Measurements from ENCODE around the gene GPRC6A.

The GPRC6A gene

DNA sequence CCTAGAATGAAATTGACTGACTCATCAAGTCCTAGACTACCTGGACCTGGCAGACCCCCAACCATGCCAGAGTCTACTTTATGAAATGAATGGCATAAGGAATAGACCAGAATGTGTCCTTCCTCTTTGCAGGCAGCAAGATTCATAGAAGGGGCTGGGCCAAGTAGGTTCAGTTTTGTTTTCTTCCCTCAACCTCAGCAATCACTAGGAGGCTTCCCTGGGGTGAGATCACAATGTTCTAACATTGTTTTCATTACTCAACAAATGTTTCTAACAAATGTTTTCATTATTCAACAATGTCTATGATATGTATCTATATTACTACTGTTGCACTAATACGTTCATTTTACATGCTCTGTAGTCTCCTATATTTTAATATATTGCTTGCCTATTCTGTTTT, 55.0 kb downstream of the GPRC6A start:
- no peak for DNase-seq

DNA sequence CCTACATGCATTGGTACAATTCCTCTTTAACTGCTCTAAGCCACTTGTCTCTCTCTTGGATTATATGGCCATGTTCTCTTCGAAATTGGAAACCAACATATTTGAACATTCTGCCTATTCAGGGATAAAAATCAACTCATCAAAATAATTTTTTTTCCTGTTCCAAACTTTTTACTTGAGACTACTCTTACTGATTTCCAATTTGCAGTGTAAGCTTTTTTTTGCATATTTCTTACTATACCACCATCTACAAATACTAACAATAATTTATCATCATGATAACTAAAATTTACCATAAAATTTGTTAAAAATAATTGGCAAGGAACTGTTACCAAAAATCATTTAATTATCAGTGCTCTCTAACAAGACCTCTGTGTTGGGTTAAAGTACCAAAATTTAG, 56.4 kb downstream of the GPRC6A start:
- DNase-seq = no peak

DNA sequence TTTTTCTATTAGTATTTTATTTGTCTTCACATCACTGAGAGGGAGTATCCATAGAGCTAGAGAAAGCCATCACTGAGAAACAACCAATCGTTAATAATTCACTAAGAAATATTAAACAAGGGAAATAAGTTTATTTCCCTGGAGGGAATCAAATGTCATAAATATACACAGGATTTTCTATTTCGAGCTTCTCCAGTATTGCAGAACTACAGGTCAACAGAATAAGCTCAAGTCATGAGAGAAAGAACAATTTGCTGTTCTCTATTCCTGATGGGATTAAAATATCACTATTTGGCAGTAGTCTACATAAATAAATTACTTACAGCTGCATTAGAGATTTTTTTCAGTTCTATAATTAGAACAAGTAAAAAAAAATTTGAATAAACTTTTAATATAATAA, 61.2 kb downstream of the GPRC6A start:
- no peak for DNase-seq

DNA sequence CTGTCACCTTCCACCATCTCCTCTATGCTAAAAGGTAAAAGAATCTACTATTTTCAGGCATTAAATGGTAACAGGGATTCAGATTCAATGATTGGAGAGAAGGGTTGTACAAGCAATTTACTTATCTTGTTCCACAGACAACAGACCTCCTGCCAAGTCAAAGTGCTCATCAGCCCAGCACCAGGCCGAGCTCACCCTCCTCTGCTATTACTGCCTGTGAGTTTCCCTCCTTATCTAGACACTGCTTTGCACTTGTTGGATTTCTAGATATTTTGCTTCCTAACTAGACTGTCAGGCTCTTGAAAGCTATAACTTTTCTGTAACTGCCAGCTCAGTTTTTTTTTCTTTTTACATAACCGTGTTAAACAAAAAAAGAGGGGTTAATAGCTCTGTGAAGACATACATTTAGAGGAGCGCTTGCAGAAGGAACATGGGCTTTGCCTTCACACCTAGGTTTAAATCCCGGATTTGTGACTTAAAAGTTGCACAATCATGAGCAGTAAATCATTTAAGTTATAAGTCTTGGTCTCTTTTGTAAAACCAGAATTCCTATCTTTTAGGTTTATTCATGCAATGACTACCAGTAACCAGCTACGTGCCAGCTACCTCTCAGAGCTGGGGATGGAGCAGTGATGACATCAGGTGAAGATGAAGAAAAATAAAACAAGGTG, 62.2 kb downstream of the GPRC6A start:
- DNase-seq = no peak

DNA sequence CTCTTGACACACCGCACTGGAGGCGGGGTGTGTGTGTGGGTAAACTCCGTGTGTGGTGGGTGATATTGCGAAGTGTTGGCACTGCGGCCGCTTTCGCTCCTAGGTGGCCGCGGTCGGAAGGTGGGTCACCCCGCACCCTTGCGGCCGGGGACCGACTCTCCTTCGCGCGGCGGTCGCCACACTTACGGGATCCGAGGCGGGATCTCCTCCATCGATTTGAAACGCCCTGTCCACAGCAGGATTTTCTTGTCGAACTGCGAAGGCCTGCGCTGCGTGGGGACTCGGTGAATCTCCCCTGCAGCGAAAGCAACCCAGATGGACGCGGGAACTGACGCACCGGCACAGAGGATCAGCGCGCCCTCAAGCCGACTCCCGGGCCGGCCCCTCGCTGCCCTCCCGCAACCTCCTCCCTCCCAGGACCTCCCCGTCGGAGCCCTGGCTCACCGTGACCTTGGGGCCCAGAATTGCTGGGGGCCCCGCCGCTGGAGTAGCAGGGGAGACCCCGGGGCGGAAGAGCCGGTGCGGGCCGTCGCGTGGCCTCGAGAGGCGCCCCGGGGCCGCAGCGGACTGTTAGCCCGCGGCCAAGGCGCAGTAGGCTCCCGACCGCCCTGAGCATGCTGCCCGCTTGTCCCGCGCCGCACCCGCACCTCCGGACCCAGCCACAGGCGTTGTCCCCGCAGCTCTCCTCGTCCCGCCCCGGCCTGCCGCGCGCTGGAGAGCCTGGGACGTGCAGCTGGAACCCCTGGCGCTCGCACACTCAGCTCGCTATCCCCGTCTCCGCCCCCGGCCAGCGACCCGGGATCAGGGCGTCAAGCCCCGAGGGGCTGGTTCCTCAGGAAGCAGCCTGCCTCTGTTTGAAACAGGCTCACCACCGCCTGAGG, 63.7 kb downstream of the GPRC6A start, which contains the start of gene FAM162B:
FAM162B (minus strand) TSS at position 759 of the 881 bp plus-strand sequence; CDS start at position 616, 143 bp downstream.
- no peak for DNase-seq

DNA sequence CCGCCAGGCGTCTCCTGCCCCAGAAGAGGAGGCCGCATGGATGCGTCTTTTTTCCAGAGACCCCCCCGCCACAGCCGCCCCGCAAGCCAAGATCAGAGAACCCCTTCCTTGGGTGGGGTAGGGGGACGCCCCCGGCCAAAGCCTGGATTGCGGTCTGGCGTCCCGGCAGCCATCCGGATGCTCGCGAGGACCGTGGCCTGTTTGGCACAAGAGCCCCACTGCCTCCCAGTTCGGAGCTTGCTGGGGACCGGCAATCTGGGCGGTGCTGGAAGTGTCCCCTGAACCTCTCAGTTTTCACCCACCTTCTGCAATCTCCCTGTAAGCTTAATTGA, 64.3 kb downstream of the GPRC6A start:
- no peak for DNase-seq

DNA sequence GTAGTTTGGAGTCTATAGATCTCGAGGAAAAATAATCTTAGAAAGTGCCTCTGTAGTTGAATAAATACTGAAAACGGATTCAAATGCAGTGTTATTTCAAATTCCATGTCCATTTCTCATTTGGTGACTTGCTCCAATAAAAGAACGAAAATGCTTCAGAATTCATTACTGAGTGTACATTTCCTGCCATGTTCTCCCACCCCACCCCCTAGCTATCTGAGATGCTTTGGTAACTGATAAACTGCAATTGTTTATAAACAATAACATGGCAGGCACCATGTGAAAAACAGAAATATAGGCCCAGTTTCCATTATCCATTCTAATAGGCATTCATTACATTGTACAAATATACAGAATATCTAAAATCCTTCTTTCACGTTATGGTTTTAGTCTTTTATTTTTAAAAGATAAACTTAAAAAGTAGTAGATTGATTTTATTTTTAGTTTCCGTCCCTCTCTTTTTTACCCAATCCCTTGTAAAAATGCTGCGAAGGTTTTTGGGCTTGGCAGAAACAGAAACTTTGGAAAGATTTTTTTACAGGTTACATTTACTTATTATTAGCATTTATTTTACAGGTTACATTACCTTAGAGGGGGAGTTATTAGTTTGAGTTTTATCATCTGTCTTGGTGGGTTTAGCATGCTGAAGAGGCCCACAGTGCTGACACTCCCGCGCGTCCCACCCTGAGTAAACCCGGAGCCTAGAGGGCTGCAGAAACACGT, 64.8 kb downstream of the GPRC6A start:
- no peak for DNase-seq

DNA sequence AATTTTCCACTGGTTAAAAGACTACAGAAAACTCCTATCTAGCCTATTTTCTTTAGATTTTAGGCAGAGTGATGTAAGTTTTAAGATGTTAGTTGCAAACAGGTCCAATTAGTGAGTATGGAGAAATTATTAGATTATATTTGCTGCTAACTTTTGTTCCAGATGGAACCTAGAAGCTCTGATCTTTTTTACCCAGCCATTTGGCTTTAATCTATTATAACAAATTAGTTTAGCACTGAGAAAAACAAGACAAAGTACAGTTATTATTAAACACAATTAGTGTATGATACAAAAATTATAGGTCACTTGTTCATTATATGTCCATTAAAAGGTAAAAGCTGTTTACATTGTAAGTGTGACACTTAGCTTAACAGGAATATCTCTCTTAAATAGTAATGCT, 65.8 kb downstream of the GPRC6A start:
- no peak for DNase-seq

DNA sequence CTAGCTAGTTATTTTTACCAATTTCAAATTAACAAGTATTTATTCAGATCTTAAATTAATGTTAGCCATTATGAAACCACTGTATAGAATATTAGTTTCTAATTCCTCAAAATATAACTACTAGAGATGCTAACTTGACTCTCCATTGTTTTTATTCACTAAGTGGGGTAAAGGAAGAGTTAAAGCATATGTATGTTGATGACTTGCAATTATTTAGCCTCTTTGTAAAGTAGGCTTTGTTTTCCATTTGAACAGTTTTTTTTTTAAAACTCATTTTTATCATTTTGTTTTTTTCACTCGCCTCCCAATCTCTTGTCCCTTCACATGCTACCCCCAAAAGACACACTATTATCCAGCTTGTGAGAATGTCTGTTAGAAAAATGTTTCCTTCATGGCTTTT, 66.6 kb downstream of the GPRC6A start:
- DNase-seq = no peak

DNA sequence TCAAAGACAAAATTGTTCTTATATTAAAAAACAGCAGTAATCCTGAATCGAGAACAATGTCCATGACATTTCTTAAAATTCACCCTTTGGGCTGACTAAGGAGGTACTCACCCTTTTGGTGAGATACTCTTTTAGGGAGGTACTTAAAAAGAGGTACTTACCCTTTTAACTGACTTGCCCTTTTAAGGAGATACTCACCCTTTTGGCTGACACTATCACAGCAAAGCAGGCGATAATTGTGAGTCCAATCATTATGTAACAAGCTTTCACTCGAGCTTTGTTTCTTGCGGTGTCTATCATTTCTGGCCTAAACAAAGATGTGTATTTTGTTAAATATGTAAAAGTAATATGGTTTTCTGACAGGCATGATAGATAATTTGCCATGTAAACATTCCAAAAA, 67.1 kb downstream of the GPRC6A start:
- no peak for DNase-seq

DNA sequence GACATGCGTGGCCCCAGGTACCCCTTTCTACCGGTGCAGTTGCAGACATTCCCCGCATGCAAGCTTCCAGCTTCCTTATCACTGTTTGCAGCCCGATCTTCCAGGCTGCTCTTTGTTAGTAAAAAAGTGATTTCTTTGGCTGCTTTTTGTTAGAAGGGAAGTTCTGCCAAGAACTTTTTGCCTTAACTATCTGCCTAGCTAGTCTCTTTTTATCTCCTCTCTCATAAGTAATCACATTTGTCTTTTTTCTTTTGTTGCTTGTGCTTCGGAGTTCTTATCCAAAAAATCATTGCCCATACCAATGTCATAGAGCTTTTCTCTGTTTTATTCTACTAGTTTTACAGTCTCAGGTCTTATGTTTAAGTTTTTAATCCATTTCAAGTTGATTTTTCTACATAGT, 83.7 kb downstream of the GPRC6A start:
- no peak for DNase-seq

All from AML-193 (cell line).